Stimulated activated naive CD4-positive, alpha-beta T cell treated with Interleukin-2 at 50 U/mL for 16 hours (primary cell): ENCODE measurements around the gene ZNF641.
"Not testable (repeated sequence)": the region's sequence is repeated elsewhere in the genome, so short reads cannot be mapped to it uniquely, and the experiment has no call there.

Experiments used
- DNase-seq: peaks from one replicate; lab custom pipeline; 2025; lab: John Stamatoyannopoulos, UW

Gene ZNF641

DNA sequence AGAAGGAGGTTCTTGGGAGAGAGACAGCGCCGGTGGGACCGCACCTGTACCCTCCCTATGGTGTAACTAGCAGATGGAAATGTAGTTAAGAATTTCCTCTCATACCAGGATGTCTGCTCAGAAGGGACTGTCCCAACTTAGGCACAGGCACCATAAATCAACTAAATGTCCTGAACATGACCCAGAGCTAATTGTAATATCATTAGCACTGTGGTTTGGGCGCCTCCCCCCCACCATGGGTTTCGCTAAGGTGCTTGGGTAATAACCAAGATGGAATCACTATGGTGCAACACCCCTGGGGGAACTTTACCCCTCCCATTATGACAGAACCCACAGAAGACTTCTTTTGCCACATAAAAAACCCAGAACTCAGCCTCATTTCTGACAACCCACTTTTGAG lies 15.9 kb downstream of the ZNF641 start:
- peak; percentile 14 for DNase-seq

DNA sequence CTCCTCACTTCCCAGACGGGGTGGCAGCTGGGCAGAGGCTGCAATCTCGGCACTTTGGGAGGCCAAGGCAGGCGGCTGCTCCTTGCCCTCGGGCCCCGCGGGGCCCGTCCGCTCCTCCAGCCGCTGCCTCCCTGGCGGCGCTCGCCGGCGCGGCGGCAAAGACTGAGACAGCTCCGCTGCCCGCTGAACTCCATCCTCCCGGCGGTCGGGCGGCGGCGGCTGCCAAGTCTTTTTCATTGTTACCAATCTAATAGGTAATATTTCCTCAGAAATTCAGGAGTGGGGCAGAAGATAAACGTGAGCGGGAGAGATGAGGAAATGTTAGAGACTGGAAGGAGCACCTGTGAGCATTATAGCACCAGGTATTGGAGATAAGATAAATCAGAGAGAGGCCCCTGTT lies 17.0 kb downstream of the ZNF641 start:
- DNase-seq: not testable (repeated sequence)

GRCh38 chr12:48331399-48331798 lies 19.3 kb downstream of the ZNF641 start:
- no peak for DNase-seq

- DNase-seq: no peak
Observed at GRCh38 chr12:48329199-48329939, 21.4 kb downstream of the ZNF641 start.

GRCh38 chr12:48316491-48316890 lies 34.2 kb downstream of the ZNF641 start:
- no peak for DNase-seq

- DNase-seq: no peak
Observed at GRCh38 chr12:48311313-48311712, 39.4 kb downstream of the ZNF641 start.

DNA sequence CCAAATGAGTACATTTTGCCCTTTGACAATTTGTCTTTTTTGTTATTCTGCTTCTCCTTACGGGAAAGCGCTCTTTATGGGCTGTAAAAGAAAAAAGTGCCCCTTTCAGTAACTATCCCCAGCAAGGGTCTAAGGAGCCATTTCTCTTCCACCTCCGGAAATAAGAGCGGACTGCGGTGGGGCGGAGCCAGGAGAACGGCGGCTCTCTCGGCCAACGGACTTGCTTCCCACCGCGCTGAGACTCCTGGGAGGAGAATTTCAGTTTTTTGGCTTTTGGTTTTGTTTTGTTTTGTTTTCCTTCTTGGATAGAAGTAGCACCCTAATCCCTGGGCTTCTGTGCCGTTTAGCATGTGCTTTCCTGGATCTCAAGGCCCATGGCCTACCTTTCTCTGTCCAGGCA lies 43.5 kb downstream of the ZNF641 start:
- no peak for DNase-seq

DNA sequence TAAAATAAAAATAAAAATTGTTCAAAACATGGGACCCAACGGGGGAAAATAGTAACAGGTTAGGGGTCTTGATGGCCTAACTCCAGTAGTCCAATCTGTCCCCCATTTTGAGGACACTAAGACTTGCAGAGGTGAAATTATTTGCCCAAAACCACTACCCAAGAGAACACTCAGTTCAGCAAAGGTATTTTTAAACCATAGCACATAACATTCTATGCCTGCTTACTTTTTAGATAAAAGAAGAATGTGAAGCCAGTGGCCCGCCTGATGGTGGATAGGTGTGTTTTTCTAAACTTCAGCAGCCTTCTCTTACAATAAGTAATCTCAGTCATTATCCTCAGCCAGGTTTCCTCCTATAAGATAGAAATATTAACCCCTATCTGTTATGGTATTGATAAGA lies 45.5 kb downstream of the ZNF641 start:
- no peak for DNase-seq

DNA sequence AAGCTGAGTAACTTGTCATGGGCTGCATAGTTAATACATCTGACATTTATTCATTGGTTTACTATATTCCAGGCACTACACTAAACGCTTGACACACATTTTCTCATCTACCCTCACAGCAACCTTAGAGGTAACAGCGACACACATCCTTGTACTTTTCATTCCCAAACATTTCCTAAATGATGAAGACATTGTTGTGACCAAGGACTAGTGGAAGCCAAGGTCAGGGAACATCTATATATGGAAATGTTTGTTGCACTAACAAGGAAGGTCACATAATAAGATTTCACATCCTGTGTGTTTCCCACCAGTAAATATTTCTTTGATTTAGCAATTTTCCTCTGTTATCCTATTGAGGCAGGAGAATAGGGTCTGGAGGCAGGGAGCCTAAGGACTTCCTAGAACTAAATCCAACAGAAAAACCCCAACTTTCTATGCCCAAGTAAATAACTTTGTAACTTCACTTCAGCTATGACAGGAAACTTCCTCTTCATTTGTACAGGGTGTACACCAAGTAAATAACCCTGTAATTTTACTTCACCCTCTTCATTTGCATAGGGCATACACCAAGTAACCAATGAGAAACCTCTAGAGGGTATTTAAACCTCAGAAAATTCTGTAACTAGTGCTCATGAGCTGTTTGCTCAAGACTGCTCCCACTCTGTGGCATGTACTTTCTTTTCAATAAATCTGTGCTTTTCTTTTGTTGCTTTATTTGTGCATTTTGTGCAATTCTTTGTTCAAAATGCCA lies 48.4 kb downstream of the ZNF641 start:
- DNase-seq: no peak

GRCh38 chr12:48300774-48301173 lies 49.9 kb downstream of the ZNF641 start:
- DNase-seq: no peak

DNA sequence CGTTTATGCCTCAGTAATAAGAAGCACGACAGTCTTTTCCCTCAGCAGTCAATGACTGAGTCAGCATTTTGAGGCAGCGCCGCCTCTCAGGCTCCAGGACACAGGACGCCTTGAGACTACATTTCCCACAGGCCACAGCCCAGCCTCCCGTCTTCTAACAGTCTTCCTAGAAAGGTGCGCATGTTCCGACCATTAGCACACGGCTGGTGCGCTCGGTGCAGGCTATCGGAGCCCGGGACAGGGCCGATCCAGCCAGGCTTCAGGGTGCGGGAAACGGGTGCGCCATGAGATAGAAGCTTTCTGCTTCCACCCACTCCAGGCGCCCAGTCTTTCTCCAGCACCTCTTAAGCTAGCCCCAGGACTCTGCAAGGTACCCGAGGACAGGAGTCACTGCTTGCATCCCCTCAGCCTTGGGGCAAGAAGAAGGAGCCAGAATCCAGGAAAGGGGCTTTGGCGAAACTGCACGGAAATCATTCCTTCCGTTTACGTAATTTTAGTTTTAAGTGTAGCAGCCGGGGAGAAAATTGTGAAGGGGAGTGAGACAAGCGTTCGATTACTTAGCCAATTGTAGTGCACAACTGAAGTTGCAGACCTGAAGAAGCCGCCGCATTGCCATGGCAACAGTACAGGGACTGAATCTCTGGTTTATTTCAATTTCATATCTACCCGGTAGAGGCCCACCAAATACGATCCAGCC lies 54.0 kb downstream of the ZNF641 start:
- peak; percentile 10 for DNase-seq

GRCh38 chr12:48292040-48292439 lies 58.7 kb downstream of the ZNF641 start:
- DNase-seq: no peak

DNA sequence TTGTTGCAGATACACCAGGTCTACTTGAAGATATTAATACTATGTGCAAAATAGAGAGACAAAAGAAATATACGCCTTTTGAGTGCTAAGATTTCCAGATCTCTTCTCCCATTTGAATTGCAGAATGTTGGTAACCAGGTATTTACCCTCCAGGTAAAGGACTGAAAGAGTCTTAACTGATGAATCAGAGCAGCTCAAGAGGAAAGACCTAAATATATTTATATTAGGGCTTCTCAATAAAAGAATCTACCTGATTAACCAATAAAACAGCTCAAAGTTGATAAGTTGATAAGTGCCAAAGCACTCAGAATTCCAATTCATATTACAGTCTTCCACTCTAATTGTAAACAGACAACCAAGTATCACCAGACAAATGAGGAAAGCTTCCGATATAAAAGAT lies 59.2 kb downstream of the ZNF641 start:
- no peak for DNase-seq

- DNase-seq: no peak
Observed at GRCh38 chr12:48288387-48289268, 62.1 kb downstream of the ZNF641 start.
